Coronary artery (tissue), 2 donors: ENCODE measurements around the gene SCFD2.

Experiments used
- DNase-seq: peaks from one replicate; pipeline ENCODE4 v3.0.0-alpha.2; 2017; ENCODE audit warnings: low spot score
- H3K27ac ChIP-seq, 2 donors: fragments of 200-600 bp; sonication (generic); one replicate each; pipeline ENCODE4 v1.5.1; 2016 to 2019
- H3K4me3 ChIP-seq: fragments of 200-600 bp; sonication (generic); 2 replicates; pipeline ENCODE4 v1.5.1; 2016; ENCODE audit warnings: mild to moderate bottlenecking, moderate library complexity
- CTCF ChIP-seq: fragments of 200-600 bp; sonication (generic); IDR thresholded peaks from one replicate; pipeline ENCODE4 v1.5.1; 2019; ENCODE audit warnings: antibody characterized with exemption

The SCFD2 gene

GRCh38 chr4:53068755-53069330 is 297.0 kb downstream of the SCFD2 start:
- no peak for DNase-seq
- no peak for TF ChIP-seq CTCF
- Histone ChIP-seq H3K4me3 (no peak overlapping the region), H3K27ac (no peak overlapping the region)

- no peak for DNase-seq
- Histone ChIP-seq H3K4me3 (no peak overlapping the region), H3K27ac (no peak overlapping the region)
- TF ChIP-seq CTCF: no peak
Measured at GRCh38 chr4:53067125-53067802, 298.6 kb downstream of the SCFD2 start.

GRCh38 chr4:53066155-53066554 is 299.7 kb downstream of the SCFD2 start:
- Histone ChIP-seq H3K4me3 (no peak overlapping the region), H3K27ac (no peak overlapping the region)
- no peak for TF ChIP-seq CTCF
- no peak for DNase-seq

GRCh38 chr4:53064609-53065008 is 301.3 kb downstream of the SCFD2 start:
- DNase-seq: no peak
- TF ChIP-seq CTCF: no peak
- no peak overlapping the region for H3K27ac ChIP-seq
- H3K4me3 ChIP-seq: no peak overlapping the region

- Histone ChIP-seq H3K4me3 (no peak overlapping the region), H3K27ac (no peak overlapping the region)
- no peak for TF ChIP-seq CTCF
- DNase-seq: no peak
Measured at GRCh38 chr4:53061091-53061850, 304.6 kb downstream of the SCFD2 start.

- no peak for DNase-seq
- Histone ChIP-seq H3K4me3 (no peak overlapping the region), H3K27ac (no peak overlapping the region)
- TF ChIP-seq CTCF: no peak
Measured at GRCh38 chr4:53060278-53060677, 305.6 kb downstream of the SCFD2 start.
